CD4-positive, alpha-beta memory T cell (primary cell): ENCODE data around the gene HOXB1. TPM values are rescaled to one million over a fixed set of nuclear protein-coding genes. Genes with fewer than 3 reads are reported as not detected.

Source experiments
- CTCF ChIA-PET: fragments of 350-600 bp; sonication (Branson Sonifier 250); formaldehyde crosslinking; loops from one replicate; lab custom pipeline; 2021; ENCODE audit warnings: inconsistent platforms; ENCODE audit not compliant: partially characterized antibody; lab: Charles Lee
- POLR2A ChIA-PET: fragments of 350-600 bp; sonication (Branson Sonifier 250); formaldehyde crosslinking; loops from one replicate; lab custom pipeline; 2021; ENCODE audit not compliant: partially characterized antibody; lab: Charles Lee
- DNase-seq, 5 donors: peaks; one replicate each; pipeline versions ENCODE4 v3.0.0 to v3.0.0-alpha.2; 2020 to 2022; ENCODE audit warnings: mixed read lengths in 1 of 5
- H3K27ac ChIP-seq: one replicate; pipeline ENCODE4 v1.7.0; 2013; ENCODE audit warnings: low read depth, low read length
- H3K27me3 ChIP-seq: 2 replicates; pipeline ENCODE4 v1.7.0; 2013; ENCODE audit warnings: mild to moderate bottlenecking, low read length, moderate library complexity; ENCODE audit not compliant: insufficient read depth
- H3K36me3 ChIP-seq: 2 replicates; pipeline ENCODE4 v1.7.0; 2013; ENCODE audit warnings: mild to moderate bottlenecking, low read length, moderate library complexity; ENCODE audit not compliant: insufficient read depth
- H3K4me1 ChIP-seq: 2 replicates; pipeline ENCODE4 v1.7.0; 2013; ENCODE audit warnings: mild to moderate bottlenecking, low read length, moderate library complexity; ENCODE audit not compliant: insufficient read depth
- H3K4me3 ChIP-seq, 2 donors: one replicate each; pipeline ENCODE4 v1.7.0; 2013; ENCODE audit warnings: low read length in 2 of 2, mild to moderate bottlenecking in 1 of 2
- H3K9me3 ChIP-seq, 2 donors: one replicate each; pipeline ENCODE4 v1.7.0; 2013; ENCODE audit warnings: low read length in 2 of 2, control low read depth in 1 of 2; ENCODE audit not compliant: control insufficient read depth in 1 of 2
- H3K27ac Mint-ChIP-seq, 7 donors: one replicate each; pipeline ENCODE4 v1.8.0; 2020 to 2021; ENCODE audit warnings: mixed read lengths in 7 of 7, mild to moderate bottlenecking in 6 of 7, inconsistent platforms in 3 of 7, moderate library complexity in 3 of 7
- H3K27me3 Mint-ChIP-seq, 2 donors: one replicate each; pipeline ENCODE4 v1.8.0; 2020 to 2021; ENCODE audit warnings: mixed read lengths in 2 of 2
- H3K36me3 Mint-ChIP-seq, 2 donors: one replicate each; pipeline ENCODE4 v1.8.0; 2020 to 2021; ENCODE audit warnings: mixed read lengths in 2 of 2, inconsistent platforms in 1 of 2, mild to moderate bottlenecking in 1 of 2
- H3K4me1 Mint-ChIP-seq, 4 donors: one replicate each; pipeline ENCODE4 v1.8.0; 2020 to 2021; ENCODE audit warnings: mixed read lengths in 4 of 4, mild to moderate bottlenecking in 1 of 4
- H3K4me3 Mint-ChIP-seq, 8 donors: one replicate each; pipeline ENCODE4 v1.8.0; 2020 to 2021; ENCODE audit warnings: mixed read lengths in 8 of 8, mild to moderate bottlenecking in 7 of 8, moderate library complexity in 6 of 8, inconsistent platforms in 3 of 8
- H3K9me3 Mint-ChIP-seq, 8 donors: one replicate each; pipeline ENCODE4 v1.8.0; 2020 to 2021; ENCODE audit warnings: mixed read lengths in 8 of 8, mild to moderate bottlenecking in 5 of 8, inconsistent platforms in 3 of 8, moderate library complexity in 1 of 8
- intact Hi-C: fragments of 100-400 bp; cut with micrococcal nuclease; formaldehyde crosslinking; loops from one replicate; pipeline ENCODE4 v1.15.1; 2023
- polyA plus RNA-seq, 2 donors: library from polyadenylated mRNA; unstranded; fragments of 300-500 nt; fragmentation: Illumina TruSeq; gene quantifications; one replicate each; pipeline ENCODE4 v1.2.3, GENCODE V29; 2021
- total RNA-seq, 2 experiments: library from RNA; stranded (reverse); gene quantifications; one replicate each; pipeline ENCODE4 v1.2.3, GENCODE V29; 2021

HOXB1 gene
- total and polyA plus RNA-seq, 4 experiments from 2014 or later: not detected

DNA sequence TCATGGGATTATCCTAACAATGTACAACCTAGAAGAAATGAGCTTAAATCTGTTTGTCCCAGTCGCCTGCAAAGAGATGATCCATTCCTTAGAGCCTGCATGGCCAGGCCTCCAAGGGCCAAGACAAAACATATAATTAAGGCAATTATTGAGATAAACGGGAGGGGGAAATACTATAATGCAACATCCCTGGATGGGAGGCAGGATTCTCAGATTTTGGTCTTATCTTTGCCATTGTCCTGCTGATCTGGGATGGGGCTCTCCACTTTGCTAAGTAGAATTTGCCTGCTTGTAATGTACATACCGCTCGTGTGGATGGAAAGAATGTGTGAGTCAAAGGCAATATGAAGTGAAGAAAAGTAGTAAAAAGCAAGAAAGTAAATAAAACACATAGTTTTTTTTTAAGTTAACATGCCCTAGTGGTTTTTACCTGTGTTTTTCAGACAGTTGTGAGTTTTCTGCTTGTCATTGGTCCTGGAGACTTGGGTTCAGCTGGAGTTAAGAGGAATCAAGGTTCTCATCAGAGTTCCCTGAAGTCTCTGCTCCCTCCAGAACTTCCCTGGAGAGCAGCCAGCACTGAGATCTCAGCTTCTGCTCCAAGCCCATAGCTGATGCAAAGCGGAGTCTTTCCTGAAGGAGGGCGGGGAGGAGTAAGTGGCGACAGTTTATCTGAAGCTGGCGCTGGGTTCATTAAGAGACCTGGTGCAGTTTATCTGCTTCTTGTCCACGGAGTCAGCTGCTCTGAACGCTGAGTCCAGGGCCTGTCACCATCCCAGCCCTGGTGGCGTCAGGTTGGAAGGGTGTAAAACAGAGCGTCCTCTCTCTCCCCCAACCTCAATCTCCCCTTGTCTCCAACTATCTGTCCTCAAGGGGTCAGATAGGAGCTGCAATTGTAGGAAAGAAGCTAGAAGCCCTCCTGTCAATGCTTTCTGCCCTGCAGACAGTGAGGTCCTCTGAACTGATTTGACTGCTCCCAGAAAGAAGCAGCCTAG is 30.1 kb downstream of the HOXB1 start:
- peaks cover 4% of the 10 kb centered on the region for H3K4me1 ChIP-seq
- H3K27ac ChIP-seq: no peak overlapping the region
- H3K36me3 ChIP-seq: no peaks in the 10 kb centered on the region
- POLR2A ChIA-PET: interaction anchor here (0.7 to 1.0 kb wide), 2 partner anchors 87 to 92 kb away, joined by 3 read pairs; partner anchors contain the start of gene HOXB5
- Mint-ChIP-seq H3K4me3 (no peak overlapping the region), H3K9me3 (no peaks in the 10 kb centered on the region), H3K27ac (no peak overlapping the region), H3K36me3 (no peaks in the 10 kb centered on the region), H3K4me1 (peaks cover 4 to 8% (median 5%) of the 10 kb centered on the region in 4 donors), H3K27me3 (peaks cover 0 to 6% of the 10 kb centered on the region in 2 donors)
- CTCF ChIA-PET: interaction anchor here (0.8 to 2.8 kb wide), 7 partner anchors 9 to 170 kb away, joined by 3 to 11 read pairs (median 3); partner anchors contain the start of gene HOXB5
- DNase-seq: no peak
- intact Hi-C loops: no loop called here
- H3K4me3 ChIP-seq: no peak overlapping the region
- H3K9me3 ChIP-seq: no peaks in the 10 kb centered on the region
- no peaks in the 10 kb centered on the region for H3K27me3 ChIP-seq

DNA sequence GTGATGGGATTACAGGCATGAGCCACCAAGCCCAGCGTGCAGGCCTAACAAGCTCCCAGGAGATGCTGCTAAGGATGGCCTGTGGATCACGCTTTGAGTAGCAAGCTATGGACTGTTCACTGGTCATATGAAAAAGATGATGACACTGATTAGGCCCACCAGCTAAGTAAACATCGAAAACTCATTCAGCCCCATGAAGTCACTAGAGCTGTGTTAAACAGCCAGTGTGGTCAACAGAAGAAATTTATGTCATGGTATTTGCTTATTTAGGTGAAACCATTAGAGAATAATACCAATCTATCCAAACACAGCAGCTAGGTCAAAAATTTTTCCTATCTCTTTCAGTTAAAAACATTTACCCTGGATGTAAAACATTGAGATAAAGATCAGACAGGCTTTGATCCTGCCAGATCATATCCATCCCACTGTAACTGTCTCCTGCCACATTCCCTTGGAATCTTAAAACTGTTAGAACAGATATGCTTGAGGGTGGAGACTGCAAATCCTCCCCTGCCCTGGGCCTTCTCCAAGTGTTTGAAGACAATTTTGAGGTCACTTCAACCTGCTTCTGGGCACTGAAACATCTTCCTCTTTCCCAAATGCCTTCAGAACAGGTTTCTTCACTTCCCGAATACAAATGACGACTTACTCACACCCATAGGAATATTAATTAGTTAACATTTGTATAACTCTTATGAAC is 30.9 kb downstream of the HOXB1 start:
- Mint-ChIP-seq H3K27ac (no peak overlapping the region), H3K4me1 (peaks cover 0 to under 1% (median 0%) of the 10 kb centered on the region in 4 donors), H3K36me3 (no peaks in the 10 kb centered on the region), H3K4me3 (no peak overlapping the region), H3K9me3 (no peaks in the 10 kb centered on the region), H3K27me3 (peaks cover 0 to 6% of the 10 kb centered on the region in 2 donors)
- Histone ChIP-seq H3K27me3 (no peaks in the 10 kb centered on the region), H3K27ac (no peak overlapping the region), H3K9me3 (no peaks in the 10 kb centered on the region), H3K4me1 (no peaks in the 10 kb centered on the region), H3K36me3 (no peaks in the 10 kb centered on the region), H3K4me3 (no peak overlapping the region)
- no peak for DNase-seq
- ChIA-PET POLR2A (no interaction called here), CTCF (interaction anchor here (0.8 to 2.8 kb wide), 4 partner anchors 16 to 169 kb away, joined by 3 to 11 read pairs (median 3); partner anchors contain the start of gene HOXB5)
- intact Hi-C loops: no loop called here

DNA sequence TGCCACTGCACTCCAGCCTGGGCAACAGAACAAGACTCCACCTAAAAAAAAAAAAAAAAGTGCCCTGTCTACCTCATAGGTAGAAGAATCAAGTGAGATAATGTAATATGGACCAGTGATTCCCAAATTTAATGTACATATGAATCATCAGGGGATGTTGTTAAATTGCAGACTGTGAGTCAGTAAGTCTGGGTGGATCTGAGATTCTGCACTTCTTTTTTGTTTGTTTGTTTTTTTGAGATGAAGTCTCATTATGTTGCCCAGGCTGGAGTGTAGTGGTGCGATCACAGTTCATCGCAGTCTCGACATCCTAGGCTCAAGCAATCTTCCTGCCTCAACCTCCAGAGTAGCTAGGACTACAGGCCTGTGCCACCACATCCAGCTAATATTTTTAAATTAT is 31.6 kb downstream of the HOXB1 start:
- POLR2A ChIA-PET: interaction anchor here (1.2 kb wide), 1 partner anchor 16 kb away, joined by 3 read pairs; no protein-coding TSS in a partner anchor
- Histone ChIP-seq H3K27me3 (no peaks in the 10 kb centered on the region), H3K27ac (no peak overlapping the region), H3K4me3 (no peak overlapping the region), H3K9me3 (no peaks in the 10 kb centered on the region), H3K36me3 (no peaks in the 10 kb centered on the region), H3K4me1 (no peaks in the 10 kb centered on the region)
- Mint-ChIP-seq H3K9me3 (no peaks in the 10 kb centered on the region), H3K27ac (no peak overlapping the region), H3K36me3 (no peaks in the 10 kb centered on the region), H3K4me1 (no peaks in the 10 kb centered on the region), H3K27me3 (peaks cover 0 to 7% of the 10 kb centered on the region in 2 donors), H3K4me3 (no peak overlapping the region)
- intact Hi-C loops: no loop called here
- no peak for DNase-seq
- CTCF ChIA-PET: interaction anchor here (1.0 to 2.8 kb wide), 4 partner anchors 17 to 192 kb away, joined by 3 to 11 read pairs (median 3); partner anchors contain the start of gene HOXB5

DNA sequence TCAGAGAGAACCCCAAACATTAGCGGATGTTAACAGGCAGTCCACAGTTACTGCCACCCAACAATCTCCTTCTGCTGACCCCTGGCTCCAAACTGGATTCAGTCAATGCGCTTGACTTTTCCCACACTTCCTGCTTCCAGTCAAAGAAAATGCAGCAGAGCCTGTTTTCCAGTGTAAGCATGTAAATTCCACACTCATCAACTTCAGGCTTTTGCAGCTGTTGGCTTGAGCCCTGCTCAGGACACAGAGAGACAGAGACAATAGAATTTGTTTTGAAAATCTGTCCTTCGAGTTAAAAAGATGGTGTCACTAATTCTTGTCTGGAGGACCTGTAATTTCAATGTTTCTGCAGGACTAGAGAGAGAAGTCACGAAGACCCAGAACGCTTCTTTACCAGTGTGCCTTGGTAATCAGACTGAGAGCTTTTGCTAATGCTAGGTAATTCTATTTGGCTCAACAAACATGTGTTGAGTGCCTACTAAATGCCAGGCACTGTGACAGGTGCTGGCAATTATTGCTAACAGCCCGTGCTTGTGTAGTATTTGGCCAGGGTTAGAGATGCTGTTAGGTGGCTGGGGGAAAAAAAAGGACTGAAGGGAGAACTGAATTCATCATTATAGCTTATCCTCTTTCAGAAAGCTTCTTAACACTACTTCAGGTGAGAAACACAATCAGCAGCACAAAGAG is 32.5 kb downstream of the HOXB1 start:
- H3K36me3 ChIP-seq: no peaks in the 10 kb centered on the region
- Mint-ChIP-seq H3K9me3 (no peaks in the 10 kb centered on the region), H3K36me3 (no peaks in the 10 kb centered on the region), H3K27me3 (peaks cover 0 to 9% of the 10 kb centered on the region in 2 donors), H3K4me3 (no peak overlapping the region), H3K27ac (peak overlapping the region in 1 of 7 donors; percentile 39), H3K4me1 (no peaks in the 10 kb centered on the region)
- no peak overlapping the region for H3K27ac ChIP-seq
- intact Hi-C loops: no loop called here
- DNase-seq: no peak
- H3K9me3 ChIP-seq: no peaks in the 10 kb centered on the region
- ChIA-PET POLR2A (interaction anchor here (1.2 kb wide), 1 partner anchor 17 kb away, joined by 3 read pairs; no protein-coding TSS in a partner anchor), CTCF (interaction anchor here (1.0 to 2.8 kb wide), 4 partner anchors 9 to 191 kb away, joined by 3 to 11 read pairs (median 3); partner anchors contain the start of gene HOXB5)
- no peaks in the 10 kb centered on the region for H3K4me1 ChIP-seq
- no peaks in the 10 kb centered on the region for H3K27me3 ChIP-seq
- H3K4me3 ChIP-seq: no peak overlapping the region

DNA sequence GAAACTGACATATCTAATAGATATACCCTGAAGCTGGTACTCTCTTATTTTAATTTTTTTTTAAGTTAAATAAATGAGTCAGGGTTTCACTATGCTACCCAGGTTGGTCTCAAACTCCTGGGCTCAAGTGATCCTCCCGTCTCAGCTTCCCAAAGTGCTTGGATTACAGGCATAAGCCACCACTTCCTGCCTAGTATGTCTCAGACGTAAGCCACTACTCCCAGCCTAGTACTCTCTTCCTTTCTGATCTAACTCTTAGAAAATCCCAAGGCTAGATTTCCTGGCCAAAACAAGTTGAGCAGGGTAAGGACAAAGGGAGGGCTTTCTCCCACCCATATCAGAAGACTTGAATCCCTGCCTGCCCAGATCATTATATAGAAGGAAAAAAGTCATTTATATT is 33.7 kb downstream of the HOXB1 start:
- Mint-ChIP-seq H3K36me3 (no peaks in the 10 kb centered on the region), H3K9me3 (no peaks in the 10 kb centered on the region), H3K27me3 (peaks cover 0 to 9% of the 10 kb centered on the region in 2 donors), H3K4me3 (no peak overlapping the region), H3K4me1 (peaks cover 0 to 4% (median 0%) of the 10 kb centered on the region in 4 donors), H3K27ac (no peak overlapping the region)
- no peaks in the 10 kb centered on the region for H3K9me3 ChIP-seq
- ChIA-PET POLR2A (interaction anchor here (1.3 kb wide), 1 partner anchor 96 kb away, joined by 4 read pairs; the partner anchor contains the start of gene HOXB5), CTCF (interaction anchor here (0.7 to 1.9 kb wide), 7 partner anchors 8 to 146 kb away, joined by 3 to 7 read pairs (median 3); no protein-coding TSS in a partner anchor)
- no peaks in the 10 kb centered on the region for H3K36me3 ChIP-seq
- no peak overlapping the region for H3K4me3 ChIP-seq
- DNase-seq: no peak
- no peak overlapping the region for H3K27ac ChIP-seq
- H3K4me1 ChIP-seq: peaks cover 10% of the 10 kb centered on the region
- intact Hi-C loops: no loop called here
- H3K27me3 ChIP-seq: no peaks in the 10 kb centered on the region

DNA sequence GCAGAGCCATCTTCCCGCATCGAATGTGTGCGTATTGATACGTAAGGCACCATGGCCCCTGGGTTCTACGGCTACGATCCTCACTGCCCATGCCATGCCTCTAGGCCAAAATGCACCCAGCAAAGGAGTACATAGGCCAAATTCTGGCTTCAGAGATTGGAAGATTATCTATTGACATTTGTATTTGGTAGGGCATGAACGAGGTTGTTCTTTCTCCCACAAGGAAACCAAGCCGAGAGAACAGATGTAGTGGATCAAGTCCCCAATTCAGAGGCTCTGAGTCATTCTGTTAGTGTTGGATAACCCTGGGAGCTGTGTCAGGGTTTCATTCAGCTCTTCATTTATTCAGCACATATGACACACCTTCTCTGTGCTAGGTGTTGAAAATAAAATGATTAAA is 36.5 kb downstream of the HOXB1 start:
- Mint-ChIP-seq H3K4me1 (peaks cover 0 to 11% (median 4%) of the 10 kb centered on the region in 4 donors), H3K9me3 (no peaks in the 10 kb centered on the region), H3K27ac (no peak overlapping the region), H3K4me3 (peak overlapping the region in 1 of 8 donors; percentile 10), H3K27me3 (peaks cover 1 to 9% of the 10 kb centered on the region in 2 donors), H3K36me3 (no peaks in the 10 kb centered on the region)
- no peak for DNase-seq
- intact Hi-C loops: loop anchor here (5.0 kb wide), 1 partner anchor 48 kb away; no protein-coding TSS in a partner anchor
- no peaks in the 10 kb centered on the region for H3K36me3 ChIP-seq
- no peaks in the 10 kb centered on the region for H3K9me3 ChIP-seq
- H3K4me1 ChIP-seq: peaks cover 16% of the 10 kb centered on the region
- ChIA-PET POLR2A (no interaction called here), CTCF (no interaction called here)
- no peak overlapping the region for H3K27ac ChIP-seq
- no peaks in the 10 kb centered on the region for H3K27me3 ChIP-seq
- H3K4me3 ChIP-seq: no peak overlapping the region
